ENCODE results near the gene ADAM10.

GRCh38 chr15:58684036-58684710, 65.3 kb downstream of the ADAM10 start:
- TF ChIP-seq POLR2AphosphoS5 (IDR thresholded peaks at IDR 0.05) = no peak
- no peak for TF ChIP-seq CTCF (IDR thresholded peaks at IDR 0.05)

All from breast epithelium (tissue), 3 donors.